KMS-11 (cell line): Measurements from ENCODE around the gene GCSAM.

Source experiments
- H2AFZ ChIP-seq: fragments of 200-600 bp; sonication (generic); 2 replicates; pipeline ENCODE4 v1.6.1; 2016; ENCODE audit warnings: antibody characterized with exemption, mixed run types, low read depth
- H3K27ac ChIP-seq: fragments of 200-600 bp; sonication (generic); 2 replicates; pipeline ENCODE4 v1.6.1; 2016; ENCODE audit warnings: mild to moderate bottlenecking, mixed run types
- H3K27me3 ChIP-seq: fragments of 200-600 bp; sonication (generic); 2 replicates; pipeline ENCODE4 v1.6.1; 2017; ENCODE audit warnings: mild to moderate bottlenecking, low read depth, mixed run types, moderate library complexity; ENCODE audit not compliant: insufficient read depth
- H3K36me3 ChIP-seq: fragments of 200-600 bp; sonication (generic); 2 replicates; pipeline ENCODE4 v1.6.1; 2017; ENCODE audit warnings: mild to moderate bottlenecking, mixed run types; ENCODE audit not compliant: insufficient read depth
- H3K4me1 ChIP-seq: fragments of 200-600 bp; sonication (generic); 2 replicates; pipeline ENCODE4 v1.6.1; 2016; ENCODE audit warnings: mild to moderate bottlenecking, low read depth, mixed run types; ENCODE audit not compliant: poor library complexity, severe bottlenecking
- H3K4me2 ChIP-seq: fragments of 200-600 bp; sonication (generic); 2 replicates; pipeline ENCODE4 v1.7.0; 2016; ENCODE audit warnings: mild to moderate bottlenecking, mixed run types
- H3K4me3 ChIP-seq: fragments of 200-600 bp; sonication (generic); IDR thresholded peaks from 2 replicates; pipeline ENCODE4 v1.6.1; 2017; ENCODE audit warnings: low read depth, low read length, mixed read lengths; ENCODE audit not compliant: insufficient read depth
- H3K79me2 ChIP-seq: fragments of 200-600 bp; sonication (generic); 2 replicates; pipeline ENCODE4 v1.6.1; 2016; ENCODE audit warnings: low read depth, mixed run types; ENCODE audit not compliant: insufficient read depth
- H3K9ac ChIP-seq: fragments of 200-600 bp; sonication (generic); 2 replicates; pipeline ENCODE4 v1.6.1; 2016; ENCODE audit warnings: mild to moderate bottlenecking, mixed run types
- H4K20me1 ChIP-seq: fragments of 200-600 bp; sonication (generic); 2 replicates; pipeline ENCODE4 v1.6.1; 2016; ENCODE audit warnings: mild to moderate bottlenecking, mixed run types; ENCODE audit not compliant: insufficient read depth
- TF ChIP-seq, protein P1 (sequence below): fragments of 200-600 bp; sonication (generic); conservative IDR thresholded peaks from 2 replicates; pipeline ENCODE4 v1.6.1; 2017; ENCODE audit warnings: low read depth, mild to moderate bottlenecking, antibody characterized with exemption, low read length, moderate library complexity, mixed read lengths

Gene GCSAM

GRCh38 chr3:112170046-112170445 is 37.0 kb upstream of the GCSAM start:
- no peaks in the 10 kb centered on the region for H3K27me3 ChIP-seq
- no peaks in the 10 kb centered on the region for H3K36me3 ChIP-seq
- H3K27ac ChIP-seq = no peak overlapping the region
- no peak overlapping the region for H3K9ac ChIP-seq
- TF ChIP-seq, protein P1, sequence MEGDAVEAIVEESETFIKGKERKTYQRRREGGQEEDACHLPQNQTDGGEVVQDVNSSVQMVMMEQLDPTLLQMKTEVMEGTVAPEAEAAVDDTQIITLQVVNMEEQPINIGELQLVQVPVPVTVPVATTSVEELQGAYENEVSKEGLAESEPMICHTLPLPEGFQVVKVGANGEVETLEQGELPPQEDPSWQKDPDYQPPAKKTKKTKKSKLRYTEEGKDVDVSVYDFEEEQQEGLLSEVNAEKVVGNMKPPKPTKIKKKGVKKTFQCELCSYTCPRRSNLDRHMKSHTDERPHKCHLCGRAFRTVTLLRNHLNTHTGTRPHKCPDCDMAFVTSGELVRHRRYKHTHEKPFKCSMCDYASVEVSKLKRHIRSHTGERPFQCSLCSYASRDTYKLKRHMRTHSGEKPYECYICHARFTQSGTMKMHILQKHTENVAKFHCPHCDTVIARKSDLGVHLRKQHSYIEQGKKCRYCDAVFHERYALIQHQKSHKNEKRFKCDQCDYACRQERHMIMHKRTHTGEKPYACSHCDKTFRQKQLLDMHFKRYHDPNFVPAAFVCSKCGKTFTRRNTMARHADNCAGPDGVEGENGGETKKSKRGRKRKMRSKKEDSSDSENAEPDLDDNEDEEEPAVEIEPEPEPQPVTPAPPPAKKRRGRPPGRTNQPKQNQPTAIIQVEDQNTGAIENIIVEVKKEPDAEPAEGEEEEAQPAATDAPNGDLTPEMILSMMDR = no peak
- H3K79me2 ChIP-seq = no peaks in the 10 kb centered on the region
- H3K4me2 ChIP-seq = no peak overlapping the region
- no peaks in the 10 kb centered on the region for H4K20me1 ChIP-seq
- no peaks in the 10 kb centered on the region for H3K4me1 ChIP-seq
- no peak overlapping the region for H2AFZ ChIP-seq
- no peak overlapping the region for H3K4me3 ChIP-seq

- H3K79me2 ChIP-seq = no peaks in the 10 kb centered on the region
- H4K20me1 ChIP-seq = no peaks in the 10 kb centered on the region
- no peaks in the 10 kb centered on the region for H3K36me3 ChIP-seq
- TF ChIP-seq, protein P1 = no peak
- no peaks in the 10 kb centered on the region for H3K27me3 ChIP-seq
- no peaks in the 10 kb centered on the region for H3K4me1 ChIP-seq
- H3K9ac ChIP-seq = no peak overlapping the region
- H3K4me3 ChIP-seq = no peak overlapping the region
- no peak overlapping the region for H2AFZ ChIP-seq
- no peak overlapping the region for H3K4me2 ChIP-seq
- no peak overlapping the region for H3K27ac ChIP-seq
These were observed 34.7 kb upstream of the GCSAM start for GRCh38 chr3:112167758-112168157.

DNA sequence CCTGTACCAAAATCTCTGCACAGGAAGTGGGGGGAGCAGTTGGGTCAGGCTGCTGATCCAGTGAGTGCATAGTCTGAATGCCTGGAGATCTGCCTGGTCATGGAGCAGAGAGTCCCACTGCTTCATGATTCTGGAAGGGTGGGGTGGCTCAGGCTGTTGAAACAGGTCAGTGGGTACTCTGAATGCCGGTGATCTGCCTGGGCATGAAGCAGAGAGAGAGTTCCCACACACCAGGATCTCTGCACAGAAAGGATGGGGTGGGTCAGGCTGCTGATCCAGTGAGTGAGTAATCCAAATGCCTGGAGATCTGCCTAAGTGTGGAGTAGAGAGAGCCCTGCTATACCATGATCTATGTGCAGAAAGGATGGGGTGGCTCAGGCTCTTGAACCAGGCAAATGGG is 16.1 kb upstream of the GCSAM start:
- TF ChIP-seq, protein P1 = no peak
- H3K79me2 ChIP-seq = no peaks in the 10 kb centered on the region
- no peak overlapping the region for H2AFZ ChIP-seq
- H4K20me1 ChIP-seq = no peaks in the 10 kb centered on the region
- H3K9ac ChIP-seq = no peak overlapping the region
- no peak overlapping the region for H3K4me2 ChIP-seq
- H3K27ac ChIP-seq = no peak overlapping the region
- no peaks in the 10 kb centered on the region for H3K27me3 ChIP-seq
- no peaks in the 10 kb centered on the region for H3K4me1 ChIP-seq
- H3K4me3 ChIP-seq = no peak overlapping the region
- H3K36me3 ChIP-seq = no peaks in the 10 kb centered on the region

- Histone ChIP-seq H4K20me1 (no peaks in the 10 kb centered on the region), H3K27ac (no peak overlapping the region), H3K36me3 (no peaks in the 10 kb centered on the region), H3K9ac (no peak overlapping the region), H3K4me2 (no peak overlapping the region), H2AFZ (no peak overlapping the region), H3K27me3 (no peaks in the 10 kb centered on the region), H3K79me2 (no peaks in the 10 kb centered on the region), H3K4me3 (no peak overlapping the region), H3K4me1 (no peaks in the 10 kb centered on the region)
- TF ChIP-seq, protein P1 = no peak
These were observed 10.6 kb upstream of the GCSAM start for GRCh38 chr3:112143689-112144088.
